SK-N-SH (cell line): Measurements from ENCODE around the gene KLHL21. TPM values are rescaled to one million over a fixed set of nuclear protein-coding genes. Genes with fewer than 3 reads are reported as not detected.

Experiments
- CTCF ChIA-PET: fragments of 300-600, 350-600 bp; formaldehyde crosslinking; extraction: SDS; loops from one replicate; lab custom pipeline; 2021; lab: Yijun Ruan, JAX
- POLR2A ChIA-PET: fragments of 350-600 bp; sonication (Branson Sonifier 250); formaldehyde crosslinking; extraction: SDS; loops from one replicate; lab custom pipeline; 2020; ENCODE audit warnings: antibody characterized with exemption, inconsistent platforms; lab: Yijun Ruan, JAX
- DNase-seq: peaks from one replicate; pipeline ENCODE4 v3.0.0; 2012
- H2AFZ ChIP-seq: fragments of 200-600 bp; sonication (generic); 2 replicates; pipeline ENCODE4 v1.8.1; 2016; ENCODE audit warnings: antibody characterized with exemption, mild to moderate bottlenecking, low read depth
- H3F3A ChIP-seq: fragments of 200-600 bp; sonication (generic); replicated peaks from 2 replicates; pipeline ENCODE3; 2016; ENCODE audit warnings: antibody characterized with exemption, mild to moderate bottlenecking; ENCODE audit not compliant: insufficient read depth
- H3K27ac ChIP-seq, 2 experiments: fragments of 200-500 bp in 1 of 2; fragments of 200-600 bp in 1 of 2; sonication (Bioruptor generic) in 1 of 2; sonication (generic), shearing (Covaris generic) in 1 of 2; 2 replicates each; pipeline versions ENCODE4 v1.5.1 to v1.6.1; 2014 to 2016; ENCODE audit warnings: low read depth in 2 of 2, inconsistent platforms in 1 of 2, low read length in 1 of 2, mild to moderate bottlenecking in 1 of 2, mixed read lengths in 1 of 2
- H3K27me3 ChIP-seq: fragments of 200-600 bp; sonication (generic), shearing (Covaris generic); 2 replicates; pipeline ENCODE4 v1.6.1; 2016; ENCODE audit warnings: mixed run types; ENCODE audit not compliant: insufficient read depth
- H3K36me3 ChIP-seq, 2 experiments: fragments of 200-500 bp in 1 of 2; fragments of 200-600 bp in 1 of 2; sonication (Bioruptor generic) in 1 of 2; sonication (generic) in 1 of 2; replicated peaks in 1 of 2; 2 replicates each; pipeline versions ENCODE3 to v1.5.1; 2014 to 2016; ENCODE audit warnings: low read length in 1 of 2, mild to moderate bottlenecking in 1 of 2; ENCODE audit not compliant: insufficient read depth in 2 of 2, control insufficient read depth in 1 of 2
- H3K4me1 ChIP-seq, 2 experiments: fragments of 200-500 bp in 1 of 2; fragments of 200-600 bp in 1 of 2; sonication (Bioruptor generic) in 1 of 2; sonication (generic), shearing (Covaris generic) in 1 of 2; 2 replicates each; pipeline versions ENCODE4 v1.5.1 to v1.6.1; 2014 to 2016; ENCODE audit warnings: low read depth in 1 of 2, low read length in 1 of 2, mixed run types in 1 of 2; ENCODE audit not compliant: insufficient read depth in 2 of 2, control insufficient read depth in 1 of 2
- H3K4me2 ChIP-seq: fragments of 200-600 bp; sonication (generic), shearing (Covaris generic); 2 replicates; pipeline ENCODE4 v1.6.1; 2017; ENCODE audit warnings: mixed run types
- H3K4me3 ChIP-seq, 2 experiments: fragments of 200-500 bp in 1 of 2; fragments of 200-600 bp in 1 of 2; sonication (Bioruptor generic) in 1 of 2; sonication (generic), shearing (Covaris generic) in 1 of 2; 2 replicates each; pipeline versions ENCODE4 v1.5.1 to v1.8.1; 2014 to 2016; ENCODE audit warnings: low read depth in 2 of 2, inconsistent platforms in 1 of 2, low read length in 1 of 2, mild to moderate bottlenecking in 1 of 2, mixed read lengths in 1 of 2, moderate library complexity in 1 of 2
- H3K79me2 ChIP-seq: fragments of 200-600 bp; sonication (generic); 2 replicates; pipeline ENCODE4 v1.8.1; 2017; ENCODE audit warnings: mild to moderate bottlenecking; ENCODE audit not compliant: insufficient read depth
- H3K9ac ChIP-seq: fragments of 200-600 bp; sonication (generic); 2 replicates; pipeline ENCODE4 v1.6.1; 2017; ENCODE audit warnings: mixed run types
- H3K9me2 ChIP-seq: fragments of 200-600 bp; sonication (generic); 2 replicates; pipeline ENCODE4 v1.6.1; 2017; ENCODE audit warnings: mixed run types
- H3K9me3 ChIP-seq: fragments of 200-600 bp; sonication (generic); 2 replicates; pipeline ENCODE4 v1.6.1; 2017; ENCODE audit warnings: mixed run types, mild to moderate bottlenecking, moderate library complexity
- H4K20me1 ChIP-seq: fragments of 200-600 bp; sonication (generic); 2 replicates; pipeline ENCODE4 v1.6.1; 2017; ENCODE audit warnings: mild to moderate bottlenecking, mixed run types; ENCODE audit not compliant: insufficient read depth
- CHD2 ChIP-seq: fragments of 150-350 bp; IDR thresholded peaks from 2 replicates; pipeline ENCODE4 v1.6.1; 2018; ENCODE audit warnings: low read length; ENCODE audit not compliant: partially characterized antibody
- ELF1 ChIP-seq: IDR thresholded peaks from 2 replicates; pipeline ENCODE4 v1.4.0; 2012
- EP300 ChIP-seq, 2 experiments: IDR thresholded peaks; 2 replicates each; pipeline versions ENCODE4 v1.4.0 to v1.6.1; 2012; ENCODE audit warnings: borderline replicate concordance in 1 of 2, low read depth in 1 of 2, low read length in 1 of 2
- FOSL2 ChIP-seq: IDR thresholded peaks from 2 replicates; pipeline ENCODE4 v1.4.0; 2012; ENCODE audit warnings: low read depth, mild to moderate bottlenecking, moderate library complexity, borderline replicate concordance
- FOXJ3 ChIP-seq: sonication (generic); formaldehyde crosslinking; IDR thresholded peaks from 2 replicates; pipeline ENCODE4 v1.5.1; 2020; ENCODE audit warnings: mild to moderate bottlenecking, missing genetic modification reagents
- GATA2 ChIP-seq: sonication (generic); formaldehyde crosslinking; IDR thresholded peaks from 2 replicates; pipeline ENCODE4 v1.5.0; 2020; ENCODE audit warnings: mild to moderate bottlenecking, missing genetic modification reagents
- JUND ChIP-seq: IDR thresholded peaks from 2 replicates; pipeline ENCODE4 v1.4.0; 2012
- MEF2A ChIP-seq: IDR thresholded peaks from 2 replicates; pipeline ENCODE4 v1.4.0; 2012; ENCODE audit warnings: low read depth, borderline replicate concordance
- MXI1 ChIP-seq: IDR thresholded peaks from 2 replicates; pipeline ENCODE4 v1.6.1; 2012; ENCODE audit warnings: mild to moderate bottlenecking, low read depth, low read length, improper control_type of control experiment
- NFIC ChIP-seq: IDR thresholded peaks from 2 replicates; pipeline ENCODE4 v1.4.0; 2012; ENCODE audit warnings: borderline replicate concordance
- NRF1 ChIP-seq: IDR thresholded peaks from 2 replicates; pipeline ENCODE4 v1.6.1; 2012; ENCODE audit warnings: low read depth, mild to moderate bottlenecking, low read length
- RCOR1 ChIP-seq: fragments of 150-350 bp; IDR thresholded peaks from 2 replicates; pipeline ENCODE4 v1.6.1; 2017; ENCODE audit warnings: antibody characterized with exemption, low read length
- RFX5 ChIP-seq: IDR thresholded peaks from 2 replicates; pipeline ENCODE4 v1.6.1; 2012; ENCODE audit warnings: mild to moderate bottlenecking, improper control_type of control experiment, low read length
- TAF1 ChIP-seq: IDR thresholded peaks from 2 replicates; pipeline ENCODE4 v1.6.1; 2012; ENCODE audit warnings: low read depth, mild to moderate bottlenecking, low read length, moderate library complexity, borderline replicate concordance
- TEAD4 ChIP-seq: IDR thresholded peaks from 2 replicates; pipeline ENCODE4 v1.4.0; 2012; ENCODE audit warnings: mild to moderate bottlenecking, borderline replicate concordance; ENCODE audit not compliant: insufficient read depth
- YY1 ChIP-seq: IDR thresholded peaks from 2 replicates; pipeline ENCODE4 v1.4.0; 2012; ENCODE audit warnings: low read depth, mild to moderate bottlenecking
- WGBS: methylation state at CpG from one replicate; pipeline ENCODE4 v1.1.6; 2017; ENCODE audit warnings: low lambda C conversion rate; 5-methylcytosine and 5-hydroxymethylcytosine counted together
- polyA plus RNA-seq, 3 experiments: library from polyadenylated mRNA; depleted of rRNA; stranded (reverse); fragments of >200 nt; gene quantifications; 2 replicates each; pipeline ENCODE4 v1.2.3, GENCODE V29; 2012
- TF ChIP-seq, protein P1 (sequence below): IDR thresholded peaks from 2 replicates; pipeline ENCODE4 v1.4.0; 2012; ENCODE audit warnings: low read depth
- TF ChIP-seq, protein P2 (sequence below): IDR thresholded peaks from 2 replicates; pipeline ENCODE4; 2012
- TF ChIP-seq, protein P3 (sequence below): fragments of 150-350 bp; IDR thresholded peaks from 2 replicates; pipeline ENCODE4 v1.6.1; 2016; ENCODE audit warnings: mild to moderate bottlenecking, low read depth, low read length
- TF ChIP-seq, protein P4 (sequence below): IDR thresholded peaks from 2 replicates; pipeline ENCODE4 v1.4.0; 2012; ENCODE audit warnings: low read depth, borderline replicate concordance

Gene KLHL21
- polyA plus RNA-seq, 1 of the 3 experiments (the other 2 are of a cell fraction) = 12.5 TPM

DNA sequence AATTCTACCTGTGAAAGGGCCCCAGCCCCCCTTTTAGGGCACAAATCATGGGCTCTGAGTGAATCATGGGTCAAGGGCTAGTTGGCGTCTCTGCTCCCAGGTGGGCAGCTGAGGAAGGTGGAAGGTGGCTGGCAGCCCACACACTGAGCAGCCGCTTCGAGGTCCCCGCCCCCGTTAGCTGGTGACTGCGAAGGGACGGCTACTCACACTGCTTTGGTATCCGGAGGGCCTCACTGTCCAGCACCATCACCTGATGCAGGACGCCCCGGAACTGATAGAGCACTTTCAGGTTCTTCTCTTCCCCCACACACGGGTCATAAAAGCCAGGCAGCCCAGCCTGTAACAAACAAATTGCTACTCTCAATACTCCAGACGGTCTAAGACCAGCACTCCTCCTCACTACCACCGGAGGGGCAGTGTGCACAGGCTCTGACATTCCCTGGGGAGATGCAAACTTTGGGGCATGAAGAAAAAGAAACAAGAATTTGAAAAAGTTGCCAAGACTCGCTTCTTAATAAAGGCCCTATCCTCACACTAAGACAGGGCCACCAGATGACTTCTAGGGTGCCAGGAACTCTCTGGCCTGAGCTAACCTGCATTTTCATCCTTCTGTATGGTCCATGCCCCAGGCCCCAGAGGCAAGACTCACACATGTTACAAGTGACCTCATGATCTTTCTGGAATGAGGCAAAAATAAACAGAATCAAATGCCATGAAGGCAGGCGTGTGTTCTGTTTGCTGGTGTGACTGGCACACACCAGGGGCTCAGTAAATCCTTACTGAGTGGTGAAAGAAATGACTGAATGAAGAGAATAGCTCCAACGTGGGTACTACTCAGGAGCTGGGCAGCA is 33.5 kb upstream of the KLHL21 start:
- ChIA-PET CTCF (interaction anchor here (0.6 to 1.6 kb wide), 8 partner anchors 8 to 258 kb away, joined by 3 to 12 read pairs (median 3); no protein-coding TSS in a partner anchor), POLR2A (no interaction called here)
- Histone ChIP-seq H3K4me3 (no peak overlapping the region), H3K4me1 (no peaks in the 10 kb centered on the region), H4K20me1 (no peaks in the 10 kb centered on the region), H2AFZ (no peak overlapping the region), H3K9me2 (no peaks in the 10 kb centered on the region), H3K79me2 (no peaks in the 10 kb centered on the region), H3K9me3 (no peaks in the 10 kb centered on the region)
- 74% methylated on average over 6 of the region's 16 CpGs for WGBS
- no peak for TF ChIP-seq NFIC
- TF ChIP-seq TAF1 = no peak
- TF ChIP-seq MEF2A = no peak
- TF ChIP-seq, protein P1, sequence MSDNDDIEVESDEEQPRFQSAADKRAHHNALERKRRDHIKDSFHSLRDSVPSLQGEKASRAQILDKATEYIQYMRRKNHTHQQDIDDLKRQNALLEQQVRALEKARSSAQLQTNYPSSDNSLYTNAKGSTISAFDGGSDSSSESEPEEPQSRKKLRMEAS = no peak
- TF ChIP-seq, protein P2, sequence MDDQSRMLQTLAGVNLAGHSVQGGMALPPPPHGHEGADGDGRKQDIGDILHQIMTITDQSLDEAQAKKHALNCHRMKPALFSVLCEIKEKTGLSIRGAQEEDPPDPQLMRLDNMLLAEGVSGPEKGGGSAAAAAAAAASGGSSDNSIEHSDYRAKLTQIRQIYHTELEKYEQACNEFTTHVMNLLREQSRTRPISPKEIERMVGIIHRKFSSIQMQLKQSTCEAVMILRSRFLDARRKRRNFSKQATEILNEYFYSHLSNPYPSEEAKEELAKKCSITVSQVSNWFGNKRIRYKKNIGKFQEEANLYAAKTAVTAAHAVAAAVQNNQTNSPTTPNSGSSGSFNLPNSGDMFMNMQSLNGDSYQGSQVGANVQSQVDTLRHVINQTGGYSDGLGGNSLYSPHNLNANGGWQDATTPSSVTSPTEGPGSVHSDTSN = no peak
- TF ChIP-seq, protein P3, sequence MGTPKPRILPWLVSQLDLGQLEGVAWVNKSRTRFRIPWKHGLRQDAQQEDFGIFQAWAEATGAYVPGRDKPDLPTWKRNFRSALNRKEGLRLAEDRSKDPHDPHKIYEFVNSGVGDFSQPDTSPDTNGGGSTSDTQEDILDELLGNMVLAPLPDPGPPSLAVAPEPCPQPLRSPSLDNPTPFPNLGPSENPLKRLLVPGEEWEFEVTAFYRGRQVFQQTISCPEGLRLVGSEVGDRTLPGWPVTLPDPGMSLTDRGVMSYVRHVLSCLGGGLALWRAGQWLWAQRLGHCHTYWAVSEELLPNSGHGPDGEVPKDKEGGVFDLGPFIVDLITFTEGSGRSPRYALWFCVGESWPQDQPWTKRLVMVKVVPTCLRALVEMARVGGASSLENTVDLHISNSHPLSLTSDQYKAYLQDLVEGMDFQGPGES = no peak
- no peak for TF ChIP-seq YY1
- TF ChIP-seq TEAD4 = no peak
- no peak for TF ChIP-seq CHD2
- no peak for TF ChIP-seq FOXJ3 (CRISPR knock-in tag)
- TF ChIP-seq RFX5 = no peak
- no peak for TF ChIP-seq JUND
- TF ChIP-seq, protein P4, sequence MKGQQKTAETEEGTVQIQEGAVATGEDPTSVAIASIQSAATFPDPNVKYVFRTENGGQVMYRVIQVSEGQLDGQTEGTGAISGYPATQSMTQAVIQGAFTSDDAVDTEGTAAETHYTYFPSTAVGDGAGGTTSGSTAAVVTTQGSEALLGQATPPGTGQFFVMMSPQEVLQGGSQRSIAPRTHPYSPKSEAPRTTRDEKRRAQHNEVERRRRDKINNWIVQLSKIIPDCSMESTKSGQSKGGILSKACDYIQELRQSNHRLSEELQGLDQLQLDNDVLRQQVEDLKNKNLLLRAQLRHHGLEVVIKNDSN = no peak
- TF ChIP-seq RCOR1 = no peak
- no peak for TF ChIP-seq FOSL2
- no peak for TF ChIP-seq GATA2 (CRISPR knock-in tag)
- TF ChIP-seq NRF1 = no peak
- TF ChIP-seq EP300 (IDR thresholded peaks at IDR 0.05; ENCODE audit: borderline replicate concordance in 1 of 2, low read depth in 1 of 2, low read length in 1 of 2) = no peak
- no peak for TF ChIP-seq ELF1
- TF ChIP-seq MXI1 = no peak
- TF ChIP-seq, all 33 proteins: peak for 0
- Histone ChIP-seq H3F3A (peaks cover 5% of the 10 kb centered on the region), H3K27ac (no peak overlapping the region), H3K9ac (no peak overlapping the region), H3K27me3 (no peaks in the 10 kb centered on the region), H3K4me2 (no peak overlapping the region), H3K36me3 (peaks cover 6 to 70% of the 10 kb centered on the region in 2 experiments)
- DNase-seq = no peak
